Uterus (tissue), 2 donors: Measurements from ENCODE around the gene CACNB2.

Experiments used
- POLR2A ChIP-seq, 2 donors: fragments of 450-650 bp; IDR thresholded peaks; one replicate each; pipeline ENCODE4 v1.6.1; 2016; ENCODE audit warnings: antibody characterized with exemption in 2 of 2, mild to moderate bottlenecking in 1 of 2, moderate library complexity in 1 of 2
- TF ChIP-seq, protein P1 (sequence below), 4 experiments: fragments of 200-600 bp in 2 of 4; fragments of 450-650 bp in 2 of 4; sonication (generic) in 2 of 4; IDR thresholded peaks; one replicate each; pipeline ENCODE4 v1.5.1; 2016 to 2019; ENCODE audit warnings: antibody characterized with exemption in 4 of 4, mild to moderate bottlenecking in 2 of 4, moderate library complexity in 1 of 4

DNA sequence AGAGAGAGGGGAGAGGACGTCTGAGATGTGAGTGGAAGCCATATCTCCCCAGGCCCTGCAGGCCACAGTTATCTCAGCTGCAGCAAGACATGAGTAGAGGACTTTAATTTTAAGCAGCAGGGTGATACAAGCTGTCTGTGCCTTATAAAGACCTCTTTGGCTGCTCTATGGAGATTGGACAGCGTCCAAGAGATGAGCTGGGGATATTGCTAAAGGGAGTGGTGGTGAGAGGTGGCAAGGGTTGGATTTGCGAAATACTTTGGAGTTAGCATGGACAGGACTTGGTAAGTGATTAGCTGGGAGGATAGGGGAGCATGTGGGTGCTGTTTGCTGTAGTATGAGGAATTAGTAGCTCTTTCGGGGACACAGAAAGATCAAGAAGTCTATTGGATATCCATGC is 191.8 kb downstream of the CACNB2 start:
- TF ChIP-seq, protein P1, sequence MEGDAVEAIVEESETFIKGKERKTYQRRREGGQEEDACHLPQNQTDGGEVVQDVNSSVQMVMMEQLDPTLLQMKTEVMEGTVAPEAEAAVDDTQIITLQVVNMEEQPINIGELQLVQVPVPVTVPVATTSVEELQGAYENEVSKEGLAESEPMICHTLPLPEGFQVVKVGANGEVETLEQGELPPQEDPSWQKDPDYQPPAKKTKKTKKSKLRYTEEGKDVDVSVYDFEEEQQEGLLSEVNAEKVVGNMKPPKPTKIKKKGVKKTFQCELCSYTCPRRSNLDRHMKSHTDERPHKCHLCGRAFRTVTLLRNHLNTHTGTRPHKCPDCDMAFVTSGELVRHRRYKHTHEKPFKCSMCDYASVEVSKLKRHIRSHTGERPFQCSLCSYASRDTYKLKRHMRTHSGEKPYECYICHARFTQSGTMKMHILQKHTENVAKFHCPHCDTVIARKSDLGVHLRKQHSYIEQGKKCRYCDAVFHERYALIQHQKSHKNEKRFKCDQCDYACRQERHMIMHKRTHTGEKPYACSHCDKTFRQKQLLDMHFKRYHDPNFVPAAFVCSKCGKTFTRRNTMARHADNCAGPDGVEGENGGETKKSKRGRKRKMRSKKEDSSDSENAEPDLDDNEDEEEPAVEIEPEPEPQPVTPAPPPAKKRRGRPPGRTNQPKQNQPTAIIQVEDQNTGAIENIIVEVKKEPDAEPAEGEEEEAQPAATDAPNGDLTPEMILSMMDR (IDR thresholded peaks at IDR 0.05), result no peak
- no peak for TF ChIP-seq POLR2A (IDR thresholded peaks at IDR 0.05)
